ENCODE results near the gene CEMIP. TPM values are rescaled to one million over a fixed set of nuclear protein-coding genes. Genes with fewer than 3 reads are reported as not detected.

The CEMIP gene
- total RNA-seq, 1 donor from 2014 or later: not detected

DNA sequence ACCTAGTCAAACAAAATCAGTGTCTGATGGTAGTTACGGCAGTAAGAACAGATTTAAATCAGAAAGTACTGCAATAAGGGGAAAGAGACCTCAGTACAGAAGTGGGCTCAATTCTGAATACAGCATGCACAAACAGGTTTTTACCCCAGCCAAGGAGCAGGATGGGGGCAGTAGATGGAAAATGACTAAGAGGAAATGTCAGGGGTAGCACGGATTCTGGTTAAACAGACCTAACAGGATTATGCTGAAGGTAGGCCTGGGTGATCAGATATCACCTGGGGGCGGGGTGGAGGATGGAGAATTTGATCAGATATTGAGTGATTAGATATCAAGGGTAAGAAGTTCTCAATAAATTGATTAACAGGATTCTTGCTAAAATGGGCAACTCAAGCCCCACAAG lies 191.5 kb downstream of the CEMIP start:
- intact Hi-C loops (cut with micrococcal nuclease): loop anchor here (1.0 kb wide), 4 partner anchors 194 to 551 kb away; no protein-coding TSS in a partner anchor

DNA sequence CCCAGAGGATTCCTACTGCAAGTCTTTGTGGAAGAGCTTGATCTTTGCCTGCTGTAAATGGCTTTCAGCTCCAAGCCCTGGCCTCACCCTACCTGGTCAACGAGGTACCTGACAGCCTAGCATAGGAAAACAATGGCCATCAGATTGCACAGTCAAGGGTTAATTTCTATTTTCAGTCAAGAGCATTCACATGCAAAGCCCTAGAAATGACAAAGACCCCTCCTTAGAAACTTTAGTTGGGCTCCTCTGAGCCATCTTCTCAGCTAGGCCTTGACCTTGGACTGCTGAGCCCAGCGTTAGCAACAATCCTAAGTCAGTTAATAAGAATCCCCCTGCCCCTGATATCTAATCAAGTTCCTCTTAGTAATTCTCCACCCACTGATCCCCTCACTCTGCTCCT lies 192.0 kb downstream of the CEMIP start:
- intact Hi-C loops (cut with micrococcal nuclease): no loop called here

DNA sequence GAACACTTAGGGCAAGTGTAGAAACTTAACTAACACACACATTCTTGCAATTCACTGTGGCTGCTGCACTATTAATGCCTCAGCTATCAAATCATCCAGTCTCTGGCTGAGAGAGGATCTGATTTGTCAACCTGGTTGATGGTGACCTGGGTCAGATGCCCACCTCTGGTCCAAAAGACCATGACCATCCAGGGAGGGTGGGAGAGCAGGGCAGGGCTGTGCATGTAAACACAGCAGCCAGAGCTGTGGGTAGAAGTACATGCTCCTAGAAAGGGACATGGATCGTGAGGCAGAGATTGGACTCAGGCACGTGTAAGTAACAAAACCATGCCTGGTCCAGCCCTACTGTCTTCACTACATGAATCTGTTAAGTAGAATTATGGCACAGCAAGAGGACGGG lies 193.1 kb downstream of the CEMIP start:
- intact Hi-C loops (cut with micrococcal nuclease): no loop called here

DNA sequence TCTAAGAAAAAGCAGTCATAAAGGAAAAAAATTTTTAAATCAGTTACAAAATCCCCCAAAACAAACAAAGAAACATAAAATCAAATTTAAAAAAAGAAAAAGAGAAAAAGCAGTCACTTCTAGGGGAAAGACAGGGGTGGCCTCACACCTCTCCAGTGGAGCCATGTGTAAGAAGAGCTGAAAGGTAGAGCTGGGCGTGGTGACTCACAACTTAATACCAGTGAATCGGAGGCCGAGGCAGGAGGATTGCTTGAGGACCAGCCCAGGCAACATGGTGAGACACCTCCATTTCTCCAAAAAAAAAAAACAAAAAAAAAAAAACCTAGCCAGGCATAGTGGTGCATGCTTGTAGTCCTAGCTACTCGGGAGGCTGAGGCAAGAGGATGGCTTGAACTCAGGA lies 195.7 kb downstream of the CEMIP start:
- intact Hi-C loops (cut with micrococcal nuclease): no loop called here

DNA sequence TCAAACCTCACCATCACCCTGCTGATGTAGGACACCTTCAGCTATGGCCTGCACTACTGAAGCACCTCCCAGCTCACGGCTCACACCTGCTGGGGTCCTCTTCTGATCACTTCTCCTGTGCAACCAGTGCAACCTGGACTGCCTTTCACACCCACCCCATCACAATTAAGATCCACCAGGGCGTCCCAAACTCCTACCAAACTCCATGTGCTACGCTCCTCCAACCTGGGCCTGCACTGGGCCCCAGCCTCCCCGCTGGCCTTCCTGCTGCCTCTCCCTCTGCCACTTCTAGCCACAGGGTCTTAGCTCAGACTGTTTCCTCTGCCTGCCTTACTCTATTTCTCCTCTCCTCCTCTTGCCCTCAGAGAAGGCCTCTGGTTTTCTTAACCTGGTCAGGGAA lies 197.7 kb downstream of the CEMIP start:
- intact Hi-C loops (cut with micrococcal nuclease): loop anchor here (1.0 kb wide), 2 partner anchors 129 to 289 kb away; no protein-coding TSS in a partner anchor

DNA sequence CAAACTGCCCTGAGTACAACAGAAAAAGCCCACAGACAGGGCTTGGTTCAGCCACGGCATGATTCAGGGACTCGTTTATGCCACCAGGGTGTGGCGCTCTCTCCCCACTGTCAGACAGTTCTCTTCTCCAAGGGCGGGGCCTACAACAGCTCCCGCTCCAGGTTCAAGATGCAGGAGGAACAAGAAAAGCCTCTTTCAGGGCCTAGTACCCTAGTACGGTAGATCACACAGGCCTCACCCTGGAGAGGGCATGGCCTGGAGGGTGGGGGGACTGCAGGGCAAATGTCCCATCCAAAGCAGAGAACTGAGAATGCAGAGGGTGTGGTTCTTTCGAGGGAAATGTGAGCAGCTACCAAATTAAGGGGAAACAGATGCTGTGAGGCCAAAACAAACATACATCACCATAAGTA lies 198.5 kb downstream of the CEMIP start:
- intact Hi-C loops (cut with micrococcal nuclease): loop anchor here (1.0 kb wide), 2 partner anchors 129 to 289 kb away; no protein-coding TSS in a partner anchor

DNA sequence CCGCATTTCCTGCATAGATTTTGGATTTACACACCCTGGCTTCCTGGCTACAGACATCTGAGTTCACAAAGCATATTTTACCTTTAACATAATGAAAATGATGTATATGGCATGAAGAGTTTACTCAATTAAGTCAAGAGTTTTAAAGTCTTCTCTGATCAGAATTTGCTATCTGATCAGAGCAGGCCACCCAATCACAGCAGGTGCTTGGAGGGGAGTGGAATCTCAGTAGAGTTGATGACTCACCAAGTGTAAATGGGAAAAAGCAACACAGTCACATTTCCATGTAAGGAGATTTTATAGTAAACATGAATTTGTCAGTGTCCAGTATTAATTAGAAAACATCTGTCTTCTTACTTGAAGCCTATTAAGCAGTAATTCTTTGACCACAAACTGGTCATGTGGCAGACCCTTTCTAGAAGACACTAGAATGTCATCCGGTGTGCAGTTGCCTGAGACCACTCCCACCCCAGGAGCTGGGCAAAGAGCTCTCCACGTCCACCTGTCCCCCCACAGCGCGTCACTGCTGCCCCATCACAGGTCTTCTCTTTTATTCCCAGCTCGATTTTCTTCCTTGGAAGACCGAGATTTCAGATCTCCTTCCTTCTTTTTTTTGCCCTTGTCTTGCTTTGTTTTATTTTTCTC lies 199.6 kb downstream of the CEMIP start:
- intact Hi-C loops (cut with micrococcal nuclease): no loop called here

DNA sequence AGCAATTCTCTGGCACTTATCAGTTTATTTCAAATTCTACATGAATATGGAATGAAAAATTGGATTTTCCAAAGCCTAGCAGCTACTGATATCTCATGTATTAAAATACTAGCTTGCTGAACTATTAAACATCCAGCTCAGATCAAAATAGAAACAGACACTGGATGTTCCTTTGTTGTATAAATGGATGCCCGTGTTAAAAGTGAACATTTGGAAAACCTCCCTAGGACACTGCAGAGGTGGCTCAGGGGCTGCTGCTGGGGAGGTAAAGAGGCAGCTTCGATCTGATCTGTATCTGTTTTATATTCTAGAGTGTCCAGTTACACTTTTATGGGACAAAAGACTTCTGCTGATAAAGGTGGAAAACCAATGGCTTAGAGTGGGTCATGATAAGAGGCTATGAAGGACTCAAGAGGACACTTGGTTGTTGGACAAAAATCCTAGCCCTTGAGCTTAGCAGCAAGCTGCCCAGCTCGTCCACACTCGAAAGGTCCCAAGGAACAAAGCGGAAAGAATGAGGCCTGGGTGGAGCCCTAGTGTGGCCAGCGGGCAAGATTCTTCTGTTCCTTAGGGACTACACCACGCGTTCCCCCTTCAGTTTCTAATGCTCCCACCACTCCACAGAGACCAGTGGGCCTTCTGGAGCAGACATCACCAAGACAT lies 200.5 kb downstream of the CEMIP start:
- intact Hi-C loops (cut with micrococcal nuclease): loop anchor here (10.0 kb wide), 1 partner anchor 175 kb away; no protein-coding TSS in a partner anchor

DNA sequence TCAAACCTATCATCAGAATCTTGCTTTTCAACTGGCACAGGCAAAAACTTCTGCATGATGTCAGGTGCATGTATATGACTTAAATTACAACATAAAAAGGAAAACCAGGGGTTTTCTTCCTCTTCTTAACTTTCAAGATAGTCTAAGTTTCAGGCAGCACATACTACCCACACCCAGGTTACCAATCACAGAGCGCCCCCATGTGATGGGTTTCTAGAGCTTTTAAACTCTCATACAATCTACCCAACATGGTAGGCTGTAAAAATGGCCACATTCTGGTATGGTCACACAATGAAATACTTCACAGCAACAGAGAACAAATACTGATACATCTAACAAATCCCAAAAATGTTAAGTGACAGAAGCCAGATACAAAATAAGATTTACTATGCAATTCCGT lies 203.0 kb downstream of the CEMIP start:
- intact Hi-C loops (cut with micrococcal nuclease): loop anchor here (10.0 kb wide), 1 partner anchor 177 kb away; no protein-coding TSS in a partner anchor

DNA sequence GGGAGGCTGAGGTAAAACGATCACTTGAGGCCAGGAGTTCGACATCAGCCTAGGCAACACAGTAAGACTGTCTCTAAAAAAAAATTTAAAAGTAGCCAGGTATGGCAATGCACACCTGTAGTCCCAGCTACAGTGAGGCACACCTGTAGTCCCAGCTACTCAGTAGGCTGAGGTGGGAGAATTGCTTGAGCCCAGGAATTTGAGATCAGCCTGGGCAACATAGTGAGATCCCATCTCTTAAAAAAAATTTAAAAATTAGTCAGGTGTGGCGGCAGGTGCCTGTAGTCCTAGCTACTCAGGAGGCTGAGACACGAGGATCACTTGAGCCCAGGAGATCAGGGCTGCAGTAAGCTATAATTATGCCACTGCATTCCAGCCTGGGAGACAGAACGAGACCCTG lies 203.7 kb downstream of the CEMIP start:
- intact Hi-C loops (cut with micrococcal nuclease): loop anchor here (10.0 kb wide), 1 partner anchor 178 kb away; no protein-coding TSS in a partner anchor

DNA sequence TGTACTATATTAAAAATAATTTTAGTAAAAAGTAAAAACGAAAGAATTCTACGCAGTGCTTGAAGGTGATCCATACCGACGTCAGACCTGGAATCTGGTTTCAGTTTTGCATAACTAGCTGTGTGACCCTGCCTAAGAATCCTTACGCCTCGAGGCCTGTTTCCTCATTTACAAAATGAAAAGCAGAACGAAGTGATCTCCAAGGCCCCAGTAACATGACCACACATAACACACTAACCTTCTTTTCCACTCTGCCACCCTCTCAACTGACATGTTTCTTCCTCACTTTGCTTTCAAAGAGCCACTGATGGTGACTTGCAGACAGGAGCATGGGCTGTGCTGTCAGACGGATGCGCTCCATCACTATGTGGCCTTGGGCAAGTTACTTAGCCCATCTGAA lies 205.7 kb downstream of the CEMIP start:
- intact Hi-C loops (cut with micrococcal nuclease): loop anchor here (5.0 to 10.0 kb wide), 2 partner anchors 180 to 293 kb away; no protein-coding TSS in a partner anchor

DNA sequence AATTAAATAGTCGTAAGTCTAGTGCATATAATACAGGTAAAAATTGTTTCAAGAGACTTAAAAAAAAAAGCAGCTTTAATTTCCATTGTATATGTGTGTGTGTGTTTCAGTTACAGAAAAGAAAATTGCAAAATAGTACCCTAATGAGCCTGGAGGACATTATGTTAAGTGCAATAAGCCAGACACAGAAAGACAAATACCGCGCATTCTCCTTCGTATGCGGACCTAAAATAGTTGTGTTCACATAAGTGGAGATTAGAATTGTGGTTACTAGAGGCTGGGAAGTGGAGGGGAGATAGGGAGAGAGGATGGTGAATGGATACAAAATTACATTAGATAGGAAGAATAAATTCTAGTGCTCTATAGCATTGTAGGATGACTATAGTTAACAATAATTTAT lies 206.8 kb downstream of the CEMIP start:
- intact Hi-C loops (cut with micrococcal nuclease): loop anchor here (5.0 to 10.0 kb wide), 2 partner anchors 181 to 294 kb away; no protein-coding TSS in a partner anchor

DNA sequence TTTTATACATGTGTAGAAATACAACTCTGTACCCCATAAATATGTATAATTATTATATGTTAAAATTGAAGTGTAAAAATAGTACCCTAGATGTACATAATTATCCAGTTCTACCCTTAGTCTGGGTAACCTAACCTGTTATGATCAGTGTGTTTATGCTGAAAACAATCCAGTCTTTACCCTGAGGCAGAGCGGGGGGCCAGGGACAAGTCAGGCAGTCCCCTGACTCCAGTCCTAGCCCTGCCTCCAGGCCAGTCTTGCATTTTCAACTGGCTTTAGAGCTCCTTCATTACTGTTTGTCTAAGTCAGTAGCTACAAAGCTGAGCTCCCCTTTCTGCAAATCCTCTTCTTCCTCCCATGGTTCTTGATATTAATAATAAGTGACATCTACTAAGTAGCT lies 207.3 kb downstream of the CEMIP start:
- intact Hi-C loops (cut with micrococcal nuclease): loop anchor here (5.0 to 10.0 kb wide), 2 partner anchors 182 to 294 kb away; no protein-coding TSS in a partner anchor

DNA sequence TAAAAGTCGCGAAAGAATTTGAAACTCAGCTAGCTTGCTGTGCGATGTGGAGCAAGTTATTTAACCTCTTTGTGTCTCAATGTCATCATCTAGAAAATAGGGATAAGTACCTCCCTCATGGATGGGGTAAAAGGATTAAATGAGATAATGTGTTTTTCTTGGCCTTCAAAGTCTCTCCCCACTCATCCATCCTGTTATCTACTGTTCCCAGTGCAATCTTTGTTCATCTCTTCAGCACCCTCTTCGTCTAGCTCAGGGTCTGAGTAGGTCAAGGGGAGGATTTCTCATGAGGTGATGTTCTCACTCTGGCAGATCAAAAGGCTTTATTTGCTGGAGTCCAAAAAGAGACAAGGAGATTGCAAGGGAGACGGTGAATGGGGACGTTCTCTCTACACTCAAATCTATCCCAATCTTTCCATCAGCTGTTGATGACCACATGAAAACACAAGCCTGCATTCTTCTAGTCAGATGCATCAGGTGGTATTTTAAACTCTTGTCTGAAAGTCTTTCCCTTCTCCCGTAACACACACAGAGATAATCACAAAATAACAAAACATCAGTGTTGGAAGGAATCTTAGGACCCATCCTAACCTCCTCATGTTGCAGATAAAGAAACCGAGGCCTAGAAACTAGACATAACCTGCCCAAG lies 209.1 kb downstream of the CEMIP start:
- intact Hi-C loops (cut with micrococcal nuclease): loop anchor here (2.0 to 10.0 kb wide), 4 partner anchors 183 to 1275 kb away; partner anchors contain the start of genes EFL1 and SAXO2

DNA sequence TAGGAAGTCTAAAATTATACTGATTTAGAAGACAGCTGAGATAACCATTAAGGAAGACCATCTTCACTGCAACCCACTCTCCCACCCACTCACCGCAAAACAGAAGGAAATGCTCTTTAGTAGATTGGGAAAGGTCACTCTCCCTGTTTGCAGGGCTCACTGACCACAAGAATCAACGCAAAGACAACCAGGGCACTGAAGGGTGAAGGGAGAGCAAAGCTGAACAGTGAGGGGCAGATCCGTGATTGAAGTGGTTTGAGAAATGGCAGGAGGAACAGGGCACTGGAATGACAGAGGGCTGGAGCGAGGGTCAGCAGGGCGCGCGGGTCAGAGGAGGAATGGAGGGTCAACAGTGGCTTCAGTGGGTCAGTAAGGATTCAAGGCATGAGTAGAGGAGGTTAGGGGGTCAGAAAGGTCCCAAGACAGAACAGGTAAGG lies 209.9 kb downstream of the CEMIP start:
- intact Hi-C loops (cut with micrococcal nuclease): loop anchor here (1.0 to 10.0 kb wide), 7 partner anchors 11 to 1274 kb away; partner anchors contain the start of genes EFL1, FAH, SAXO2 and STARD5

DNA sequence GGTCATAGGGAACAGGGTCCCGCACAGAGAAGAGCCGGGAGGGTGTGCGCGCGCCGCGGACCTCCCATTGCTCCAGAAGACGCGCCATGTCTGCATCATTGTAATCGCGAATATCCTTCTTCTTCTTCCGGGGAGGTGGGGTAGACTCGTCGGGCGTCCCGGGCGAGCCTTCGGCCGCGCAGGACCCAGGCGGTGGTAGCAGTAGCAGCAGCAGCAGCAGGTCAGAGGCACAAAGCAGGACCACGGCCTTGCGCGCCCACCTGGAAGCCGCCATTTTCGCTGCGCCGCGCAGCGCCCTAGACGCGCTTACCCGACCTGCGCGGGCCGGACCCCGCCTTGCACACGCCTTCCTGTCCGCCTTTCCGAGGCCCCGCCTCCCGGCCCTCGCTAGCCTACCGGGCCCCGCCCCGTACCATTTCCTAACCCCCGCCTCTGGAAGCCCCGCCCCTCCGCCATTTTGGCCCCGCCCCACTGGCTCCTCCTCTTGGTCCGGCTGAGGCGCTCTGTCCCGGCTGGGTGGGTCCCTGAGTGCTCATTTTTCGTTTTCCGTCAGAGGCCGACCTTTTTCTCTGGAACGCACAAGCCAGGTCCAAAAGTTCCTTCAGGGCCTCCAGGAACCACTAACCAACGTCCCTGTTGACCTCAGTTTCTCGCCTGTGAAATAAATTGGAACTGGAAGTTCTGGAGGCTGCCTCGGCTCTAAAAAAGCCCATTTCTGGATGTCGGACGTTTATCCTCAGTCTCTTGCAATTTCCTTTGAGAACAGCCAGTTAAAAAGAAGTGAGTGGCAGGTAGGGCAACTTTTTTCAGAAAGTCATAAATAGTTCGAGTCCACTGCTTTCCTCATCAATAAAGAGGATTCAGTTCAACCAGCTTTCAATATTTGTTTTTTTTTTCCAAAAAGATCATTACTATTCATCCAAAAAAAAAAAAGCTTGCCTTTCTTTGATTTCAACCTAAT lies 210.6 kb downstream of the CEMIP start, which contains the start of gene MESD:
Gene MESD (minus strand): TSS at position 302 of the 961 bp plus-strand sequence. CDS start 28 bp downstream, at position 274.
- intact Hi-C loops (cut with micrococcal nuclease): loop anchor here (1.0 to 10.0 kb wide), 9 partner anchors 11 to 1273 kb away; partner anchors contain the start of genes EFL1, FAH, SAXO2 and STARD5

DNA sequence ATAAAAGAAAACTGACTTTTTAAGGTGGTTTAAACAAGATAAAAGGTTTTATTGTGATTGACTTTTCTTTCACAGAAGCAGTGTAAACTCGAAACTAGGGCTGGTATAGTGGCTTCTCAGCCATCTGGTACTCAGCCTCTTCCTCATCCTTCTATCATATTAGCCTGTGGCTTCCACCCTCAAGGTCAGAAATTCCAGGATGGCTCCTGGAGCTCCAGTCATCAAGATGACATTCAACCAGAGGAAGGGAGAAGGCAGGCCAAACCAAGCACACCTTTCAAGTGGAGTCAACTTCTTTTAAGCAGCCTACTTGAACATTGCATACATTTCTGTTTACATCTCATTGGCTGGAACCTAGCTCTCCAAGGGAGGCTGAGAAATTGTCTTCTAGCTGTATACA lies 211.8 kb downstream of the CEMIP start:
- intact Hi-C loops (cut with micrococcal nuclease): loop anchor here (2.0 to 5.0 kb wide), 2 partner anchors 411 to 1068 kb away; no protein-coding TSS in a partner anchor

DNA sequence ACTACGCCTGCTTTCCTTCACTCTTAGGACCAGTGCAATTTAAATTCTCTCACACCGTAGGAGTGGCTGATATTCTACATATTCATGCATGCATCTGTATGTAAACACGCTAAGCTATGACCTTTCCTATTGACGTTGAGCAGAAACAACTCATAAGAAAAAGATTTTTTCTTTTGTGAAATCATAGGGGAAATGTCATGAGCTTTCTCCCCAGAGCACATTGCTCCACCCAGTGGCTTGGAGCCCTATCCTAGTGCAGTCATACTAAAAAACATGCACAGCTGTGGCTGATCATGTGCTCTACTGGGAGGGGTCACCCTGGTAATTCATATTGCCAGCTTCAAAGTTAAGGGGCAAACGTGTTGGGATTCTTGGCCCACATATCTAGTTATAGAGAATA lies 212.3 kb downstream of the CEMIP start:
- intact Hi-C loops (cut with micrococcal nuclease): loop anchor here (2.0 to 5.0 kb wide), 2 partner anchors 411 to 1069 kb away; no protein-coding TSS in a partner anchor

DNA sequence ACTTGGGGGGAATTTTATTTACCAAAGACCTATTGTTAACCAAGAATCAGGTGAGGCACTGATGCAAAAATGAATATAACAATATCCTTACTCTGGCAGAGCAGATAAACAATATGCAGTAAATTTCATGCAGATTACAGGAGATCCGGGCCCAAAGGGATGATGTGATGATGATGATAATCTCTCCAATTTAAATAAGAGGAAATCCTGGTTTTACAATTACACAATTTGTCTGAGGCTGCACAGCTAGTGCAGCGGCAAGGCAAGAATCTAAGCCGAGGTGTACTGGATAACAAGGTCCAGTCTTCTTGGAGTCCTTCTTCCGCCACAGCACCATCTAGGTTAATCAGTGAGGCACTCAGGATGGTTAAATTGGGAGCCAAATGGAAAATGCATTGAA lies 212.8 kb downstream of the CEMIP start:
- intact Hi-C loops (cut with micrococcal nuclease): loop anchor here (5.0 kb wide), 1 partner anchor 410 kb away; no protein-coding TSS in a partner anchor

DNA sequence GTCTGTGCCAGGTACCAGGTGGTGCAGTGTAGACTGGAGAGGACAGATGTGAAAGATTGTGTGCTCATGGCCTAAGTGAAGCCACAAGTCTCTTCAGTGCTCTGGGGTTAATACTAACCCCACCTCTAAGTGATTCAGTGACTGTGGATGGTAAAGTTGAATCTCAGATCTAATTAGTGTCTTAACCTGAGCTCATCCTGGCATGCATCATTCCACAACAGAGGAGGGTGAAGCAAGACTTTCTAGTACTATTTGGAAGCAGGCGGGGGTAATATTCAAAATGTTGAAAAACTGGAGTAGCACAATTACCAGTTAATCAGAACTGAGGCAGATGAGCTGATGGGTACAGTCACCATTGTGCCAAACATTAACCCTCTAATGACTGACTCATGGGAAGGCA lies 213.3 kb downstream of the CEMIP start:
- intact Hi-C loops (cut with micrococcal nuclease): loop anchor here (5.0 kb wide), 1 partner anchor 410 kb away; no protein-coding TSS in a partner anchor
